Thyroid gland (tissue), 4 donors: ENCODE measurements around the gene KIF13A. TPM values are rescaled to one million over a fixed set of nuclear protein-coding genes. Genes with fewer than 3 reads are reported as not detected.

ENCODE experiments used
- DNase-seq, 2 donors: peaks; one replicate each; pipeline ENCODE4 v3.0.0-alpha.2; 2019
- H3K27ac ChIP-seq, 3 donors: fragments of 200-600 bp; sonication (generic); 1 replicate in 2 of 3; 2 replicates in 1 of 3; pipeline ENCODE4 v1.5.1; 2016 to 2019; ENCODE audit warnings: mild to moderate bottlenecking in 1 of 3, moderate library complexity in 1 of 3
- H3K27me3 ChIP-seq: fragments of 200-600 bp; sonication (generic); one replicate; pipeline ENCODE4 v1.5.1; 2019
- H3K36me3 ChIP-seq, 2 donors: fragments of 200-600 bp; sonication (generic); one replicate each; pipeline ENCODE4 v1.5.1; 2016 to 2019
- H3K4me1 ChIP-seq, 2 donors: fragments of 200-600 bp; sonication (generic); one replicate each; pipeline ENCODE4 v1.5.1; 2017 to 2019
- H3K4me3 ChIP-seq, 3 donors: fragments of 200-600 bp; sonication (generic); replicated peaks in 1 of 3; 1 replicate in 2 of 3; 2 replicates in 1 of 3; pipeline ENCODE4 v1.5.1; 2016; ENCODE audit warnings: mild to moderate bottlenecking in 1 of 3
- H3K9me3 ChIP-seq: fragments of 200-600 bp; sonication (generic); one replicate; pipeline ENCODE4 v1.5.1; 2017
- CTCF ChIP-seq, 6 experiments: fragments of 200-600 bp in 3 of 6; fragments of 450-650 bp in 3 of 6; sonication (generic) in 3 of 6; IDR thresholded peaks; one replicate each; pipeline ENCODE4 v1.5.1; 2016 to 2019; ENCODE audit warnings: antibody characterized with exemption in 6 of 6, mild to moderate bottlenecking in 2 of 6, inconsistent platforms in 1 of 6, moderate library complexity in 1 of 6
- POLR2A ChIP-seq, 2 donors: fragments of 450-650 bp; IDR thresholded peaks; one replicate each; pipeline ENCODE4 v1.6.1; 2017; ENCODE audit warnings: antibody characterized with exemption in 2 of 2, mild to moderate bottlenecking in 2 of 2, moderate library complexity in 1 of 2
- WGBS, 2 donors: methylation state at CpG; one replicate each; pipeline ENCODE4 v1.1.5; 2017; 5-methylcytosine and 5-hydroxymethylcytosine counted together
- intact Hi-C: fragments of 100-400 bp; cut with DNase I; formaldehyde crosslinking; loops from one replicate; pipeline ENCODE4 v1.15.1; 2023
- total RNA-seq, 4 donors: library from RNA; depleted of rRNA; stranded (reverse); fragments of >200 nt; gene quantifications; one replicate each; pipeline ENCODE4 v1.2.3, GENCODE V29; 2016

The KIF13A gene
- total RNA-seq, 4 donors from 2014 or later, result 40.7 to 79.8 (median 66.4) TPM

GRCh38 chr6:17835784-17836183 is 151.7 kb downstream of the KIF13A start:
- no peak for TF ChIP-seq CTCF (IDR thresholded peaks at IDR 0.05)
- TF ChIP-seq POLR2A (IDR thresholded peaks at IDR 0.05), result no peak
- peak; percentile 66 to 67 for DNase-seq
- H3K36me3 ChIP-seq, result peaks cover 0 to under 1% of the 10 kb centered on the region in 2 donors
- H3K4me1 ChIP-seq, result peaks cover 3 to 9% of the 10 kb centered on the region in 2 donors
- no peaks in the 10 kb centered on the region for H3K27me3 ChIP-seq
- peak overlapping the region; percentile 50 to 55 (median 53) for H3K27ac ChIP-seq
- intact Hi-C loops, result loop anchor here (10.0 kb wide), 1 partner anchor 289 kb away; the partner anchor contains the start of gene NHLRC1
- no peak overlapping the region for H3K4me3 ChIP-seq
- no peaks in the 10 kb centered on the region for H3K9me3 ChIP-seq

GRCh38 chr6:17831135-17831534 is 156.3 kb downstream of the KIF13A start:
- no peak overlapping the region for H3K4me3 ChIP-seq
- H3K36me3 ChIP-seq, result peaks cover 14 to 17% of the 10 kb centered on the region in 2 donors
- no peak for TF ChIP-seq CTCF (IDR thresholded peaks at IDR 0.05)
- TF ChIP-seq POLR2A (IDR thresholded peaks at IDR 0.05), result no peak
- intact Hi-C loops, result loop anchor here (10.0 kb wide), 1 partner anchor 294 kb away; the partner anchor contains the start of gene NHLRC1
- H3K27me3 ChIP-seq, result no peaks in the 10 kb centered on the region
- 52 to 64% methylated on average over 4 of the region's 4 CpGs for WGBS, 2 donors
- DNase-seq, result no peak
- H3K4me1 ChIP-seq, result peaks cover 3 to 9% of the 10 kb centered on the region in 2 donors
- no peaks in the 10 kb centered on the region for H3K9me3 ChIP-seq
- no peak overlapping the region for H3K27ac ChIP-seq

- WGBS, 2 donors, result 88 to 90% methylated on average over 3 of the region's 3 CpGs
- Histone ChIP-seq H3K36me3 (peaks cover 23 to 24% of the 10 kb centered on the region in 2 donors), H3K4me3 (no peak overlapping the region), H3K27me3 (no peaks in the 10 kb centered on the region), H3K9me3 (no peaks in the 10 kb centered on the region), H3K4me1 (peaks cover 0 to 4% of the 10 kb centered on the region in 2 donors), H3K27ac (no peak overlapping the region)
- TF ChIP-seq CTCF (IDR thresholded peaks at IDR 0.05) (no peak), POLR2A (IDR thresholded peaks at IDR 0.05) (no peak)
- intact Hi-C loops, result loop anchor here (10.0 kb wide), 1 partner anchor 295 kb away; the partner anchor contains the start of gene NHLRC1
- no peak for DNase-seq
Observed at GRCh38 chr6:17829905-17830304, 157.5 kb downstream of the KIF13A start.

GRCh38 chr6:17828149-17828548 is 159.3 kb downstream of the KIF13A start:
- TF ChIP-seq POLR2A (IDR thresholded peaks at IDR 0.05) (no peak), CTCF (IDR thresholded peaks at IDR 0.05) (no peak)
- Histone ChIP-seq H3K9me3 (no peaks in the 10 kb centered on the region), H3K36me3 (peaks cover 23 to 24% of the 10 kb centered on the region in 2 donors), H3K4me1 (peaks cover 0 to 4% of the 10 kb centered on the region in 2 donors), H3K4me3 (no peak overlapping the region), H3K27ac (no peak overlapping the region), H3K27me3 (no peaks in the 10 kb centered on the region)
- WGBS, 2 donors, result 95% methylated on average over 5 of the region's 5 CpGs
- intact Hi-C loops, result no loop called here
- DNase-seq, result no peak

GRCh38 chr6:17826301-17826700 is 161.1 kb downstream of the KIF13A start:
- intact Hi-C loops, result no loop called here

More at GRCh38 chr6:17826301-17826700, 161.1 kb downstream of the KIF13A start:
- H3K27me3 ChIP-seq, result no peaks in the 10 kb centered on the region
- no peaks in the 10 kb centered on the region for H3K9me3 ChIP-seq
- no peak for DNase-seq
- no peak overlapping the region for H3K27ac ChIP-seq
- peaks cover 27 to 28% of the 10 kb centered on the region in 2 donors for H3K36me3 ChIP-seq
- no peak for TF ChIP-seq CTCF (IDR thresholded peaks at IDR 0.05)
- no peak for TF ChIP-seq POLR2A (IDR thresholded peaks at IDR 0.05)
- no peak overlapping the region for H3K4me3 ChIP-seq
- peaks cover 0 to under 1% of the 10 kb centered on the region in 2 donors for H3K4me1 ChIP-seq
